K562 (cell line): ENCODE data around the gene TTC31. TPM values are rescaled to one million over a fixed set of nuclear protein-coding genes. Genes with fewer than 3 reads are reported as not detected.

Experiments
- AFF1 ChIP-seq, 2 experiments: fragments of 450-650 bp; IDR thresholded peaks; 2 replicates each; pipeline ENCODE4 v1.6.1; 2018; ENCODE audit warnings: mild to moderate bottlenecking in 2 of 2, low read depth in 1 of 2; ENCODE audit not compliant: partially characterized antibody in 2 of 2
- ARID1B ChIP-seq: fragments of 450-650 bp; IDR thresholded peaks from 2 replicates; pipeline ENCODE4 v1.6.1; 2016; ENCODE audit warnings: antibody characterized with exemption, mild to moderate bottlenecking, inconsistent platforms
- BHLHE40 ChIP-seq: IDR thresholded peaks from 2 replicates; pipeline ENCODE4 v1.6.1; 2011; ENCODE audit warnings: low read length, improper control_type of control experiment
- CBX2 ChIP-seq: fragments of 200-600 bp; sonication (generic); IDR thresholded peaks from one replicate; pipeline ENCODE4 v1.6.1; 2012; ENCODE audit warnings: mild to moderate bottlenecking, low read length, inconsistent platforms; ENCODE audit not compliant: insufficient read depth, poor library complexity, severe bottlenecking
- ETV1 ChIP-seq: fragments of 450-650 bp; conservative IDR thresholded peaks from 2 replicates; pipeline ENCODE4 v1.6.1; 2016; ENCODE audit warnings: missing genetic modification characterization, control low read depth, low read depth, missing compliant biosample characterization
- LEF1 ChIP-seq: fragments of 450-650 bp; IDR thresholded peaks from 2 replicates; pipeline ENCODE4 v1.6.1; 2016; ENCODE audit warnings: mild to moderate bottlenecking
- POLR2B ChIP-seq: fragments of 450-650 bp; IDR thresholded peaks from 2 replicates; pipeline ENCODE4 v1.6.1; 2018; ENCODE audit warnings: low read depth; ENCODE audit not compliant: partially characterized antibody
- POLR3A ChIP-seq: IDR thresholded peaks from 2 replicates; pipeline ENCODE4 v1.6.1; 2011; ENCODE audit warnings: borderline replicate concordance, mild to moderate bottlenecking, moderate library complexity; ENCODE audit not compliant: insufficient read length, insufficient read depth; ENCODE audit errors: extremely low read depth
- SMAD4 ChIP-seq: fragments of 250-450 bp; sonication (Bioruptor Pico); conservative IDR thresholded peaks from 2 replicates; pipeline ENCODE4 v1.8.0; 2021; ENCODE audit warnings: inconsistent platforms, mild to moderate bottlenecking, moderate library complexity
- TOE1 ChIP-seq, 2 experiments: fragments of 450-650 bp in 1 of 2; sonication (generic) in 1 of 2; formaldehyde crosslinking in 1 of 2; IDR thresholded peaks; 2 replicates each; pipeline versions ENCODE4 v1.7.1 to v1.8.0; 2016 to 2022; ENCODE audit warnings: borderline replicate concordance in 2 of 2, mild to moderate bottlenecking in 2 of 2, antibody characterized with exemption in 1 of 2, inconsistent platforms in 1 of 2, low read depth in 1 of 2, missing genetic modification reagents in 1 of 2, moderate library complexity in 1 of 2
- VEZF1 ChIP-seq: fragments of 200-800 bp; sonication (Bioruptor generic); IDR thresholded peaks from 2 replicates; pipeline ENCODE4 v1.6.1; 2017; ENCODE audit warnings: missing genetic modification characterization, missing compliant biosample characterization
- ZNF79 ChIP-seq: fragments of 250-450 bp; sonication (Bioruptor Pico); IDR thresholded peaks from 2 replicates; pipeline ENCODE4 v1.4.0; 2020; ENCODE audit warnings: low read depth, mild to moderate bottlenecking, moderate library complexity
- polyA plus RNA-seq, 8 experiments: library from polyadenylated mRNA; depleted of rRNA in 4 of 8; stranded (reverse) in 5 of 8; unstranded in 3 of 8; fragments of >200 nt; fragmentation: Nextera tagmentation in 2 of 8; fragmentation: Illumina TruSeq in 1 of 8; extraction: Ambion mirVana in 2 of 8; extraction: Trizol in 1 of 8; gene quantifications; 2 replicates each; pipeline versions ENCODE4 v1.2.1 to v1.2.3, GENCODE V29; 2011 to 2014; ENCODE audit warnings: inconsistent platforms in 1 of 8, missing spikeins in 1 of 8
- total RNA-seq, 7 experiments: library from RNA; depleted of rRNA in 6 of 7; stranded (reverse); fragments of >200 nt in 6 of 7; fragmentation: Illumina TruSeq in 2 of 7; extraction: Trizol in 2 of 7; gene quantifications; 2 replicates each; pipeline versions ENCODE4 v1.2.1 to v1.2.3, GENCODE V29; 2011 to 2021; ENCODE audit warnings: low replicate concordance in 1 of 7
- TF ChIP-seq, protein P1 (sequence below): fragments of 250-450 bp; sonication (Bioruptor Pico); IDR thresholded peaks from 2 replicates; pipeline ENCODE4 v1.4.0; 2020; ENCODE audit warnings: mild to moderate bottlenecking, moderate library complexity, borderline replicate concordance

TTC31 gene
- total and polyA plus RNA-seq, 9 of the 15 experiments (the other 6 are each of a cell fraction or from before 2014, with no cell fraction given): 4.7 to 30.5 (median 15.9) TPM

DNA sequence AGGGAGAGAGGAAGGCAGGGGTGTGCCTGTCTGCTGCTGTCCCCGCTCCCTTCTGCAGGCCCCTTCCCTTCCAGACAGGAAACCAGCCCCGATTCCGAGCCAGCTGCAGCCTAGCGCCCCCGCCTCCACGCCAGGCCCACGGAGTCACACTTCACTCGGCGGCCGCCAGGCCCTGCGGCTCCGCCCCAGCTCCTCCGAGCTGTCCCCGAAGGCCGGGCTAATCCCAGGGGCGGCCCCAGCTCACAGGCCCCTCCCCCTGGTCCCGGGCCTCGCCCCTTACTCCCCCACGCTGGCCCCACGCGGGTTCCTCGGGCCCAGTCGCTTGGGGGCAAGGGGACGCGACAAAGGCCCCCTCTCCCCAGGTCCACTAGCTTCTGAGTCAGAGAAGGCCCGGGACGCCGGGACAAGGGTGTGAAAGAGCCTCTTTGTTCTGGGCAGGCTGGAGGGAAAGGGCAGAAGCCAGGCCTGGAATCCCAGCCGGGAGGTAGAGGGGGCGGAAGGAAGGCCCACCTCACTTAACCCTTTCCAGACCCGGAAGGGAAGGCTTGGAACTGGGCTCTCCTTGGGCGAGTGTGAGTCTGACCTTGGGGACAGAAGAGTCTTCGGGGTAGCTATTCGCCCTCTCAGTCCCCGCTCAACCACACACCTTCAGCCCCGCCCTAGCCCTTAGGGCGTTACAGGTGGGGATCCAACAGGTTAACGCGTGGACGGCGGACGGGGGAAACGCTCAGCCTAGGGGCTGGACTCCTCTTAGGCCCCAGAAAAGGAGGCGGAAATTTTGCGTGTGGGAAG, 42.3 kb upstream of the TTC31 start (continued):
- TF ChIP-seq, protein P1, sequence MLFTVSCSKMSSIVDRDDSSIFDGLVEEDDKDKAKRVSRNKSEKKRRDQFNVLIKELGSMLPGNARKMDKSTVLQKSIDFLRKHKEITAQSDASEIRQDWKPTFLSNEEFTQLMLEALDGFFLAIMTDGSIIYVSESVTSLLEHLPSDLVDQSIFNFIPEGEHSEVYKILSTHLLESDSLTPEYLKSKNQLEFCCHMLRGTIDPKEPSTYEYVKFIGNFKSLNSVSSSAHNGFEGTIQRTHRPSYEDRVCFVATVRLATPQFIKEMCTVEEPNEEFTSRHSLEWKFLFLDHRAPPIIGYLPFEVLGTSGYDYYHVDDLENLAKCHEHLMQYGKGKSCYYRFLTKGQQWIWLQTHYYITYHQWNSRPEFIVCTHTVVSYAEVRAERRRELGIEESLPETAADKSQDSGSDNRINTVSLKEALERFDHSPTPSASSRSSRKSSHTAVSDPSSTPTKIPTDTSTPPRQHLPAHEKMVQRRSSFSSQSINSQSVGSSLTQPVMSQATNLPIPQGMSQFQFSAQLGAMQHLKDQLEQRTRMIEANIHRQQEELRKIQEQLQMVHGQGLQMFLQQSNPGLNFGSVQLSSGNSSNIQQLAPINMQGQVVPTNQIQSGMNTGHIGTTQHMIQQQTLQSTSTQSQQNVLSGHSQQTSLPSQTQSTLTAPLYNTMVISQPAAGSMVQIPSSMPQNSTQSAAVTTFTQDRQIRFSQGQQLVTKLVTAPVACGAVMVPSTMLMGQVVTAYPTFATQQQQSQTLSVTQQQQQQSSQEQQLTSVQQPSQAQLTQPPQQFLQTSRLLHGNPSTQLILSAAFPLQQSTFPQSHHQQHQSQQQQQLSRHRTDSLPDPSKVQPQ: no peak
- TF ChIP-seq SMAD4 (CRISPR knock-in tag) (peak; percentile 62; the same call in 1 of the 2 replicates), POLR3A (no peak), BHLHE40 (no peak), LEF1 (no peak), ETV1 (0 out of 2 replicates have a peak, but pooled peaks have one; percentile 7), ARID1B (peak; percentile 45; the same call in 1 of the 2 replicates), AFF1 (IDR thresholded peaks at IDR 0.05; ENCODE audit: low read depth in 1 of 2, partially characterized antibody in 2 of 2) (no peak), VEZF1 (CRISPR knock-in tag) (peak; percentile 72), POLR2B (peak; percentile 59), TOE1 (IDR thresholded peaks at IDR 0.05; ENCODE audit: borderline replicate concordance) (no peak; the same call in 1 of the 2 replicates), TOE1 (CRISPR knock-in tag; IDR thresholded peaks at IDR 0.05; ENCODE audit: borderline replicate concordance, low read depth) (no peak), CBX2 (no peak), ZNF79 (no peak)
